Muscle of leg (tissue), 11 donors: ENCODE measurements around the gene CLTB. TPM values are rescaled to one million over a fixed set of nuclear protein-coding genes. Genes with fewer than 3 reads are reported as not detected.

ENCODE experiments used
- DNase-seq: peaks from one replicate; pipeline ENCODE4 v3.0.0; 2013
- H3K27ac ChIP-seq: one replicate; pipeline ENCODE4 v1.5.1; 2013; ENCODE audit warnings: mild to moderate bottlenecking, low read length, control low read depth
- H3K27me3 ChIP-seq: one replicate; pipeline ENCODE4 v1.6.1; 2013; ENCODE audit warnings: low read length; ENCODE audit not compliant: control insufficient read depth, insufficient read depth
- H3K36me3 ChIP-seq: one replicate; pipeline ENCODE4 v1.6.1; 2013; ENCODE audit warnings: low read length; ENCODE audit not compliant: control insufficient read depth, insufficient read depth
- H3K4me1 ChIP-seq: one replicate; pipeline ENCODE4 v1.6.1; 2013; ENCODE audit warnings: low read length; ENCODE audit not compliant: control insufficient read depth, insufficient read depth
- H3K4me3 ChIP-seq: one replicate; pipeline ENCODE4 v1.5.1; 2013; ENCODE audit warnings: low read length, control low read depth
- H3K9me3 ChIP-seq: replicated peaks from 2 replicates; pipeline ENCODE4 v1.6.1; 2013; ENCODE audit warnings: low read depth, low read length; ENCODE audit not compliant: control insufficient read depth
- whole genome bisulfite sequencing: methylation state at CpG from one replicate; pipeline ENCODE4 v1.1.5; 2013; ENCODE audit warnings: missing lambda C conversion rate; ENCODE audit not compliant: insufficient coverage; 5-methylcytosine and 5-hydroxymethylcytosine counted together
- polyA plus RNA-seq, 8 donors: library from polyadenylated mRNA; unstranded; fragments of 120-200 nt; gene quantifications; one replicate each; pipeline versions ENCODE4 v1.2.1 to v1.2.3, GENCODE V29; 2013; ENCODE audit warnings: inconsistent platforms in 1 of 8, low replicate concordance in 1 of 8; ENCODE audit not compliant: insufficient read length in 8 of 8, insufficient read depth in 1 of 8
- total RNA-seq: library from RNA; stranded (reverse); fragments of 120-200 nt; gene quantifications from one replicate; pipeline ENCODE4 v1.2.4, GENCODE V29; 2013

The CLTB gene
- total and polyA plus RNA-seq, 9 donors, result 50.0 to 65.8 (median 57.5) TPM

DNA sequence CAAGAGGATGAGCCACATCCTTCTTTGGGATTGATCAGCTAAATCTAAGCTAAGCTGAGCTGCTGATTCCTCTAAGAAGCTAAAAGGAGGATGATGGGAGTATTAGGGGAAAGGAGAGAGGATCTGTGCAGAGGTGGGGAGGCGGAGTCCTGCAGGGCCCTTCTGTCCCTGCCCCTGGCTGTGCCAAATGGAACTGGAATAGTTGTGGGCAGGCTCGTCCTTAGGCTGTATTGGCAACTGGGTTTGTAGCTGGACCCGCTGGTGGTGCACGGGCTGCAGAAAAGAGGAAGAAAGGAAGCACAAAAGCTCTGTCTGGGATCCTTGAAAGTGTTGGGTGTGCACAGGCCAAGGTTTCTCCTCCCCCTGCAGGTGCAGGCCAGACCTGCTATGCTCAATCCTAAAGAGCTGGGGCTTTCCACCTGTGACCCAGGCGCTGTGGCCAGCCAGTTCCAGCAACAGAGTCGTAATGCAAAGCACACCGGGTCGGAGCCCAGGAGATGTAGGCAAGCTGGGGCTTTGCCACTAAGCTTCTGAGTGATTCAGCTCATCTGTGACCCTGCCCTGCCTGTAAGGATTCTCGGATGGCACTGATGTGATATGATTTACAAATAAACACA is 9.8 kb downstream of the CLTB start:
- Histone ChIP-seq H3K9me3 (no peaks in the 10 kb centered on the region), H3K27ac (no peak overlapping the region), H3K36me3 (peaks cover 27% of the 10 kb centered on the region), H3K4me1 (peaks cover 8% of the 10 kb centered on the region), H3K4me3 (no peak overlapping the region), H3K27me3 (no peaks in the 10 kb centered on the region)
- DNase-seq, result no peak
- 89% methylated on average over 8 of the region's 9 CpGs for WGBS

DNA sequence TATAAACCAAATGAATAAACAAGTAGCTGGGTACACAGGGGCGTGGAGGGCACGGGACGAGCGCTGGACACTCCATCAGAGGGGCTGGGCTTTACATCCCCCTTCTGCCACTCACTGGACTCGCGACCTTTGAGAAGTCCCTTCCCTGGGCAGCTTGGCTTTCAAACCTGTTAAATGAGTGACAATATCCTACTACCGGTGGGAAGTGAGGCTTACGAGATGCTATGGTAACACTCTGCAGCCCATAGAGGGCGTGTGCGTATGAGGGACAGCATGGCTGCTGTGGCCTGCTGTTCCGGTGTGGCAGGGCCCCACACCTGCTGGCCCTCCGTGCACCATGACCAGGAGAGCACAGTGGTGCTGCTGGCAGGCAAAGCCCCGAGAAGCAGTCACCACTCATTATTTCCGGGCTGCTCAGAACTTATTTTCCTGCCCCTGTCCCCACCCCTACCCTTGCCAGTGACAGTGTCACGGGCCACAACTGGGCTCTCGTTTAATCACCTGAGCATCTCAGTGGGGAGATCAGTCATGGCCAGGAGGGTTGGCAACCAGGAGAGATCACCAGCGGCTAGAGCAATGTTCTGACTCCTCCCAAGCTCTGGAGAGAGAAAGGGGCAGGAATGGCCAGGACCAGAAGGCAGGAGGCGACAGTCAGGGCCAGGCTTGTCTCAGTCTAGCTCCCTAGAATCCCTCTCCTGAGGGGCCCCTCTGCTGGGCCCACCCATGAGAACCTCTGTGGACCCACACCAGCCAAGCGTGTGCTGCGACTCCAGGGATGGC is 10.5 kb downstream of the CLTB start:
- H3K27ac ChIP-seq, result no peak overlapping the region
- H3K9me3 ChIP-seq, result no peaks in the 10 kb centered on the region
- WGBS, result 71% methylated on average over 16 of the region's 20 CpGs
- peaks cover 8% of the 10 kb centered on the region for H3K4me1 ChIP-seq
- H3K36me3 ChIP-seq, result peaks cover 28% of the 10 kb centered on the region
- no peak overlapping the region for H3K4me3 ChIP-seq
- DNase-seq, result no peak
- no peaks in the 10 kb centered on the region for H3K27me3 ChIP-seq

DNA sequence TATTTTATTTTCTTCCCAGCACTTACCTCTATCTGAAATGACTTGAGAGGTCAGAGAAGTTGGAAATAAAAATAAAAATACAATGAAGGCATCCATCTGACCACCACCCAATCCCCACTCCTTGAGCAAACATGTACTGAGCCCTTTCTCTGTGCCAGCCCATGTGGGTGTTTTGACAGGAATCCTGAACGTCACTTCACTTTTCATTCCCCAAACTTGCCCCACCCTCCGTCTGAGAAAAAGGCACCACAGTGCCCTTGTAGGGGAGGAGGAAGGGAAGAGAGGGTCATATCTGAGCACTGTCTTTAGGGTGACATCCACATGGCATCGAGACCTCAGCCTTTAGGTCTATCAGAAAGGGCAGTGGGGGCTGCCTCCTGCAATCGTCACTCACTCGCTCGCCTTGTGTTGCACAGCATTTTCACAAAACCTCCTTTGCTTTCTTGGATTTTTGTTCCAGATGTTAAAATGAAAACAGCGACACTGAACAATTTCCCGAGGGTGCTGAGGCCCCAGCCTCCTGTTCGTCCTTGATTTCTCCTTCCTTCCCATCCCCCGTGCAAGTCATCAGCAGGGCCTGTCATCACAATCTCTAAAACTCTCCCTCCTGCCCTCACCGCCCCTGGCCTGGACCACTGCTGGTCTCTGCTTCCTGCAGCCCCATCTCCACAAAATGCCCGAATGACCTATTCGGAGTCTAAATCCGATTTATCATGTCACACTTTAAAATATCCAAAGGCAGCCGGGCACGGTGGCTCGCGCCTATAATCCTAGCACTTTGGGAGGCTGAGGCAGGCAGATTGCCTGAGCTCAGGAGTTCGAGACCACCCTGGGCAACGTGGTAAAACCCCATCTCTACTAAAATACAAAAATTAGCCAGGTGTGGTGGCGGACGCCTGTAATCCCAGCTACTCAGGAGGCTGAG is 14.8 kb downstream of the CLTB start:
- WGBS, result 58% methylated on average over 16 of the region's 22 CpGs
- peak; percentile 4 for DNase-seq

DNA sequence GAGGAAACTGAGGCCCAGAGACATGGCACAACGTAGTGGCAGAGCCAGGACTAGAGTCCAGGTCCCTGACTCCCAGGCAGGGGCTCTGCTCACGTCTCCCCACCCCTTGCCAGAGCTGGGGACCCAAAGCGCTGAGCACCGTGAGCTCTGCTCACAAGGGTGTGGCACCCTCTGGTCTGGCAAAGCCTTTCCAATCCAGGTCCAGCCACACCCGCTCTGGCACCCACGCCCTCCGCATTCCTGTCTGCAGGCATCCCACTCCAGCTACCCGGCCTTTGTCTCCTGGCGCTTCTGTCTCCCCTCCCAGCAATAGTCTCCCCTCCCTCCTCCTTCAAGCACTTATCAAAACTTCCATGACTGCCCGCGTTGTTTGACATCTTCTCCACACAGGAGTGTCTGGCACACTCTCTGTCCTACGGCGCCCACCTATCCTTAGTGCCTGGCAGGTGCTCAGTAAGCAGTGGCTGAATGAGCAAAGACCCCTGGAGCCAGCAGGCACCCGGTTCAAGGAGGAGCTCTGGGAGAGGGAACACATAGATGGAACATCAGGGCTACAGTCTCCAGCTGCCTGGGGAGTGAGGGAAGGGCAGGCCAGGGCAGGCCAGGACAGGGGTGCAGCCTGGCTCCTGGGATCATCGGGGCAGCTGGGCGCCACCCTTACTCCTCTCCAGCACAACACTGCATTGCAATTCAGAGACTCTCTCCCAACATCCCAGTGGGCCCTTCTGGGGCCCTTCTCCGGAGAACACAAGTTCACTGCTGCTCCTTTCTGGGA is 15.8 kb downstream of the CLTB start:
- Histone ChIP-seq H3K27me3 (no peaks in the 10 kb centered on the region), H3K4me3 (no peak overlapping the region), H3K4me1 (peaks cover 5% of the 10 kb centered on the region), H3K36me3 (peaks cover 19% of the 10 kb centered on the region), H3K27ac (no peak overlapping the region), H3K9me3 (no peaks in the 10 kb centered on the region)
- WGBS, result 89% methylated on average over 16 of the region's 17 CpGs
- peak; percentile 0 for DNase-seq

More for the DNA sequence above, 14.8 kb downstream of the CLTB start:
- no peak overlapping the region for H3K27ac ChIP-seq
- no peak overlapping the region for H3K4me3 ChIP-seq
- H3K4me1 ChIP-seq, result peaks cover 5% of the 10 kb centered on the region
- no peaks in the 10 kb centered on the region for H3K27me3 ChIP-seq
- H3K9me3 ChIP-seq, result no peaks in the 10 kb centered on the region
- peaks cover 27% of the 10 kb centered on the region for H3K36me3 ChIP-seq

DNA sequence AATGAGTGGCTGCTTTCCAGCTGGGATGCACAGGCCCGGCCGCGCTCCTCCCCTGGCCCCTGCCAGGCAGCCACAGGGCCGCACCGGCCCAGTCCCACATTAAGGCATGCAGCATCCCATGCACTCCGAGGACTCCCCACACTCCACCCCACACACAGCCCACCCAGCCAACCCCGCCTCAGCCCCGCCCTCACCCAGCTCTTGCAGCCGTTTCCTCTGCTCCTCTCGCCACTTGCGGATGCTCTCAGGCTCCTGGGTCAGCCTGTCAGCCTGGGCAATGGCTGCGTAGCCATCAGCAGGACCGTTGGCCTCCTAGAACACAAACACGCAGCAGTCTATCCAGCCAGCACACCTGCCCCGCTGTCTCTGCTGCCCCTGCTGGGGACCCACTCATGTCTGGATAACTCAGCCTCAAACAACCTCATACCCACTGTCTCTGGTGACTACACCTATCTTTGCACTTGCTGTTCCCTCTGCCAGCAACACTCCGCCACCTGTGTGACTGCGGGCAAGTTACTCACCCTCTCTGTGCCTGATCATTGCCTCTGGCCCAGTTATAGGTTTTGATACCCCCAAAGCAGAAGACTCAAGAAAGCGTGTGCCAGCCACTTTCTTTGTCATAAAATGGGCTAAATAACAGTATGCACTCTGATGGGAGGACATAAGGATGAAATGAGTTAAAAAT is 18.5 kb downstream of the CLTB start:
- no peak overlapping the region for H3K27ac ChIP-seq
- H3K36me3 ChIP-seq, result peaks cover 28% of the 10 kb centered on the region
- H3K9me3 ChIP-seq, result no peaks in the 10 kb centered on the region
- peaks cover 5% of the 10 kb centered on the region for H3K4me1 ChIP-seq
- WGBS, result 86% methylated on average over 17 of the region's 18 CpGs
- no peaks in the 10 kb centered on the region for H3K27me3 ChIP-seq
- H3K4me3 ChIP-seq, result no peak overlapping the region
- no peak for DNase-seq

DNA sequence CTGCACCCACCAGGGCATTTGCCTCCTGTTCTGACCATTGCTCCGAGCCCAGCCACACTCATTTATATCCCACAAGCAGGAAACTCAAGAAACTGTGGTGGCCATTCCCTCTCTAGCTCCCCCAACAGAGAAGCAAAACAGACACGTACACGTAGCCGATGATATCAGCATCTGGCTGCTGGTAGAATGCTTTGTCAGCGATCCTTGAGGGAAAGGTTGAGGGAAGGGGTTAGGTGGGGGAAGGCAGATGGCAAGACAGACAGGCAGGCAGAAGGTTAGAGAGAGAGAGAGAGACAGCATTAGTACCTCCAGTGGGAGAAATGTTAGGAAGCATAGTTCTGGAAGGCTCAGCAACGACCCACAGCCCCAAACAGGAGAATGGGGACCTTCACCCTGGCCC is 20.0 kb downstream of the CLTB start:
- 21% methylated on average over 4 of the region's 6 CpGs for WGBS
- Histone ChIP-seq H3K4me1 (peaks cover 4% of the 10 kb centered on the region), H3K9me3 (no peaks in the 10 kb centered on the region), H3K36me3 (peaks cover 42% of the 10 kb centered on the region), H3K4me3 (no peak overlapping the region), H3K27ac (no peak overlapping the region), H3K27me3 (no peaks in the 10 kb centered on the region)
- DNase-seq, result no peak

DNA sequence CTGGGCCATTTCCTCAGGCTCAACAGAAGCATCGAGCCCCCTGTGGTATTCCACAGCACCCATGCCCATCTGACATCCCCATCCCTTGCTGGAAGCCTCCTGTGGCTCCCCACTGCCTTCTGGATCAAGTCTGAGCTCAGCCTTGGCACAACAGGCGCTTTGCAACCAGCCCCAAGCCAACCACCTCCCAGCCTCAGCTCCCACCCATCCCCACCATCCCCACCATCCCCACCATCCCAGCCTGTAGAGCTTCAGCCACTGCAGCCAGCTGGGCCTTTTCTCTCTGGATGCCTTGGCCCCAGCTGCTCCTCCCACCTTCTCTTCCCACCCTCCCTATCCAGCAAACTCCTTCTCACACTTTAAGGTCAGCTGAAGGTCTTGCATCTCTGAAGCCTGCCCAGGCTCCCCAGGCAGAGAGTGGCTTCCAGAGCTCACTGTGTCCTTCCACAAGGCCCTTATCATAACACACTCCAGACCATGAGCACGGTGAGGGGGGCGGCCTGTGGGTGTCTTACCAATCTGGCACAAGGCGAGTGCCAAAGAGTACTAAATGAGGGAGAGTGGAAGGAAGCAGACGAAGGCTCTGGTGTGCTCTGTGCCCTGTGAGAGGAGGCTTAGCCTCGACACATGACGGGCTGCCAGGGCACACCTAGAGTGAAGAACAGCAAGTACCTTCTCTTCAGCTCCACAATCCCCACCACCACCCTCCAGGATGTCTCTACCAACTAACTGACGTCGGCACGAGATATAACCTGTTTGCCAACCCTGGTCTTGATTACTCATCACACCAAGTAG is 21.3 kb downstream of the CLTB start:
- Histone ChIP-seq H3K27me3 (no peaks in the 10 kb centered on the region), H3K9me3 (no peaks in the 10 kb centered on the region), H3K4me1 (peaks cover 4% of the 10 kb centered on the region), H3K4me3 (no peak overlapping the region), H3K36me3 (peaks cover 46% of the 10 kb centered on the region), H3K27ac (no peak overlapping the region)
- no peak for DNase-seq
- WGBS, result 77% methylated on average over 5 of the region's 11 CpGs

DNA sequence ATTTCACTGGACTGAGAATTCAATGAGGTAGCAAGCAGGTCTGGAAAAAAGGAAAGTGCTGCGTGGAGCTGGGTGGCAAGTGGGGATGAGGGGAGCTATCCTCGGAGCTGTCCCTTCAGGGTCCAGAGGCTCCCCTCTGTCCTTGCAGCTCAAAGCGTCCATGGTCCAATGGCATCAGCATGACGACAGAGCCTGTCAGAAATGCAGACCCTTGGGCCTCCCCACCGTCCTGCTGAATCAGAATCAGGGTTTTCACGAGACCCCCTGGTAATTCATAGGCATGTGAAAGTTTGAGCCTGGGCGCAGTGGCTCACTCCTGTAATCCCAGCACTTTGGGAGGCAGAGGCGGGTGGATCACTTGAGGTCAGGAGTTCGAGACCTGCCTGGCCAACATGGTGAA is 22.2 kb downstream of the CLTB start:
- H3K4me1 ChIP-seq, result peaks cover 7% of the 10 kb centered on the region
- H3K36me3 ChIP-seq, result peaks cover 46% of the 10 kb centered on the region
- no peaks in the 10 kb centered on the region for H3K9me3 ChIP-seq
- no peak overlapping the region for H3K27ac ChIP-seq
- no peak overlapping the region for H3K4me3 ChIP-seq
- no peaks in the 10 kb centered on the region for H3K27me3 ChIP-seq
- DNase-seq, result no peak
- 85% methylated on average over 6 of the region's 9 CpGs for WGBS

DNA sequence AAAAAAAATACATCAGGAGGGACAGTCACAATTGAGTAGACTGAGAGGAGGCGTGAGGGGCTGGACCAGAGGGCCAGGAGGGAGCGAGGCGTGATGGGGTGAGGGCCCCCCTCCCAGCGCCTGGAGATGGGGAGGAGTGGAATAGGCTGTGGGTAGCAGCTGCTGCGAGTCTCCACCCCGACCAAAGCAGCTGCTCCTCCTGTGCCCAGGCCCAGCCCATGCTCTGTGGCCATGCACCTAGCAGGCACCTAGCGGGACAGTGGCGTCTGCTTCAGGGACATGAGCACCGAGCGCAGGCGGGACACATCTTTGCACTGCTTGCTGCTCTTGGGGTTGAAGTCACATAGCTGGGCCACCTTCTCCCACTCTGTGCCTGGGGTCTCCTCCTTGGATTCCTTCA is 23.8 kb downstream of the CLTB start:
- no peak for DNase-seq
- H3K9me3 ChIP-seq, result no peaks in the 10 kb centered on the region
- 91% methylated on average over 10 of the region's 11 CpGs for WGBS
- peaks cover 9% of the 10 kb centered on the region for H3K4me1 ChIP-seq
- peaks cover 42% of the 10 kb centered on the region for H3K36me3 ChIP-seq
- no peak overlapping the region for H3K4me3 ChIP-seq
- no peaks in the 10 kb centered on the region for H3K27me3 ChIP-seq
- H3K27ac ChIP-seq, result no peak overlapping the region
